Measurements from ENCODE around the gene THAP7. TPM values are rescaled to one million over a fixed set of nuclear protein-coding genes. Genes with fewer than 3 reads are reported as not detected.
A peak's percentile ranks its signal among the peaks of the same experiment; 100 is the strongest.

Gene THAP7
- total and polyA plus RNA-seq, 2 of the 13 experiments (the other 11 are each of a cell fraction or from before 2014, with no cell fraction given), result 13.0 to 25.5 TPM

GRCh38 chr22:20981787-20982562, 19.9 kb downstream of the THAP7 start, which contains the start of gene LZTR1 (continued):
- TF ChIP-seq REL (CRISPR knock-in tag; conservative IDR thresholded peaks at IDR 0.05) (no peak), PBX2 (CRISPR knock-in tag; IDR thresholded peaks at IDR 0.05) (no peak), ZNF720 (CRISPR knock-in tag; IDR thresholded peaks at IDR 0.05) (no peak), TSC22D2 (CRISPR knock-in tag; IDR thresholded peaks at IDR 0.05; ENCODE audit: borderline replicate concordance) (no peak; the same call in 1 of the 2 replicates), HES4 (CRISPR knock-in tag; IDR thresholded peaks at IDR 0.05; ENCODE audit: borderline replicate concordance) (0 out of 2 replicates have a peak, but pooled peaks have one; percentile 36), NAIF1 (CRISPR knock-in tag; IDR thresholded peaks at IDR 0.05; ENCODE audit: borderline replicate concordance) (peak; percentile 71; the same call in 1 of the 2 replicates), ARID2 (CRISPR knock-in tag; IDR thresholded peaks at IDR 0.05; ENCODE audit: borderline replicate concordance) (peak; percentile 89; the same call in 1 of the 2 replicates), ZNF761 (CRISPR knock-in tag; conservative IDR thresholded peaks at IDR 0.05) (peak; percentile 93; the same call in 1 of the 2 replicates), ZNF34 (CRISPR knock-in tag; IDR thresholded peaks at IDR 0.05; ENCODE audit: borderline replicate concordance) (peak; percentile 96; the same call in 1 of the 2 replicates), ZNF672 (CRISPR knock-in tag; IDR thresholded peaks at IDR 0.05) (no peak), ZNF510 (CRISPR knock-in tag; IDR thresholded peaks at IDR 0.05; ENCODE audit: low read depth) (peak; percentile 96; the same call in 1 of the 2 replicates), ZNF619 (CRISPR knock-in tag; IDR thresholded peaks at IDR 0.05) (peak; percentile 38; the same call in 1 of the 2 replicates), ZNF280B (CRISPR knock-in tag; IDR thresholded peaks at IDR 0.05; ENCODE audit: borderline replicate concordance) (peak; percentile 80; the same call in 1 of the 2 replicates), GATAD1 (CRISPR knock-in tag; IDR thresholded peaks at IDR 0.05) (peak; percentile 95), GTF3A (CRISPR knock-in tag; conservative IDR thresholded peaks at IDR 0.05) (0 out of 2 replicates have a peak, but pooled peaks have one; percentile 51), LRRFIP1 (CRISPR knock-in tag; conservative IDR thresholded peaks at IDR 0.05) (no peak), ZNF354B (CRISPR knock-in tag; IDR thresholded peaks at IDR 0.05) (peak; percentile 63; the same call in 1 of the 2 replicates), ATAD3A (CRISPR knock-in tag; IDR thresholded peaks at IDR 0.05) (no peak), RARA (CRISPR knock-in tag; IDR thresholded peaks at IDR 0.05) (peak; percentile 40; the same call in 1 of the 2 replicates), ZNF292 (CRISPR knock-in tag; IDR thresholded peaks at IDR 0.05; ENCODE audit: borderline replicate concordance, low read depth) (no peak), MYPOP (CRISPR knock-in tag; IDR thresholded peaks at IDR 0.05) (peak; percentile 97; the same call in 1 of the 2 replicates), GZF1 (CRISPR knock-in tag; IDR thresholded peaks at IDR 0.05) (0 out of 2 replicates have a peak, but pooled peaks have one; percentile 66), DPF2 (CRISPR knock-in tag; IDR thresholded peaks at IDR 0.05; ENCODE audit: borderline replicate concordance, low read depth) (no peak; the same call in 1 of the 2 replicates)
